Nucleus accumbens (tissue), 56 donors: Measurements from ENCODE around the gene ANKRD31.
A peak's percentile ranks its signal among the peaks of the same experiment; 100 is the strongest.

ENCODE experiments used
- DNase-seq, 56 donors: peaks; one replicate each; lab custom pipeline; 2025; lab: John Stamatoyannopoulos, UW

ANKRD31 gene

GRCh38 chr5:75043633-75044264, 192.9 kb downstream of the ANKRD31 start:
- DNase-seq, result no peak

- DNase-seq, result no peak
These were observed 194.2 kb downstream of the ANKRD31 start for GRCh38 chr5:75042522-75042921.

GRCh38 chr5:75040973-75041372, 195.7 kb downstream of the ANKRD31 start:
- DNase-seq, result no peak

- DNase-seq, result peak in 18 of 56 donors; percentile 5 to 74 (median 35)
These were observed 199.6 kb downstream of the ANKRD31 start for GRCh38 chr5:75037106-75037505.

GRCh38 chr5:75034137-75034739, 202.4 kb downstream of the ANKRD31 start:
- DNase-seq, result no peak

GRCh38 chr5:75031366-75031765, 205.3 kb downstream of the ANKRD31 start:
- DNase-seq, result no peak

GRCh38 chr5:75028090-75028489, 208.6 kb downstream of the ANKRD31 start:
- DNase-seq, result no peak

- no peak for DNase-seq
These were observed 213.1 kb downstream of the ANKRD31 start for GRCh38 chr5:75023368-75024159.

- DNase-seq, result no peak
These were observed 214.9 kb downstream of the ANKRD31 start for GRCh38 chr5:75021800-75022199.

GRCh38 chr5:75021219-75021618, 215.5 kb downstream of the ANKRD31 start:
- no peak for DNase-seq

GRCh38 chr5:75020016-75020656, 216.5 kb downstream of the ANKRD31 start:
- no peak for DNase-seq

- DNase-seq, result no peak
These were observed 217.7 kb downstream of the ANKRD31 start for GRCh38 chr5:75018805-75019587.
